ENCODE data around the gene FABP7.

The FABP7 gene

DNA sequence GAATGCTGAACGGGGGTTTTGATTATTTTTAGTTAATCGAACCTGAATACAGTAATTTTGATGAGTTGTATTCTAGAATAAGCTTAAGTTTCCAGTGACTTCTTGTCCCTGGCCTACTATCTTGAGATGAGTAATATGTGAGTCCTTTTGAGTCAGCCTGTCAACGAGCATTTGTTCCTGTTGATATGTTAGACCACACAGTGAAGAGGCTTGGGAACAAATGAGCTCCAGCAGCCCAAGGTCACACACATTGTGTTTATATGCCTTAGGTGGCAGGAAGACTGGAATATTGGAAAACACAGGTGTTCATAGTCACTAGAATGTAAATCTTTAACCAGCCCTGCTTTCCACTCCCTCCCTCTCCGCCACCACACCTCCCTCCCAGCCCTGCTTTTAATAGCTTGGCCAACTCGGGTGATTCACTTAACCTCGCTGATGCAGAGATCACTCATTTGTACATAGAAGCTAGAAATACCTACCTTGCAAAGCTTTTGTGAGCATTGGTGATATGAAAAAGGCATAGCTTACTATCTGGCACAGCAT lies 18.7 kb downstream of the FABP7 start:
- DNase-seq (ENCODE audit: low spot score), result peak; percentile 50

DNA sequence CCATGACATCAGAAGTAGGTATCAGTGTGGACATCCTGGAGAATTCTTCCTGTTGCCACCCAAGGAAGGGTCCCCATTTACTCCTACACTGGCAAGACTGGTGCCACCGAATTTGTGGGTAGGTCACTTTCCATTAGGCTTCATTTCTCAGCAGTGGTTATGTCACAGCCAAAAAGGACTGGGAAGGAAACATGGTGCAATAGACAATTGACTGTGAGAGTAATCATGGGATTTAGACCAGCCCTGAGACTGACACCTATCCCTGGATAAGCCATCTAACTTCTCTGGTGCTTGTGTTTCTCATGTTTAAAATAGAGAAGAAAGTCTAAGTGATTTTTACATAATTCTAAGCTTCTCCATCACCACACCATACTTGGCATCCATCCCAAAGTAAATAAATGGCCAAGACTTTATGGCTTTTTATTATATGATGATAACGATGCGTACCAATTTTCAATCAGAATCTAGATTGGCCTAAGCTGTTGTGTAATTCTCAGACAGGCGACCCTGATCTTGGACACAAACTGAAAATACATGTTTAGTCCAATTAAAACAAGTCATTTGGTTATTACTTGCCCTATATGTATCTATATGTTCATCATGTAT lies 19.7 kb downstream of the FABP7 start:
- DNase-seq (ENCODE audit: low spot score), result no peak

DNA sequence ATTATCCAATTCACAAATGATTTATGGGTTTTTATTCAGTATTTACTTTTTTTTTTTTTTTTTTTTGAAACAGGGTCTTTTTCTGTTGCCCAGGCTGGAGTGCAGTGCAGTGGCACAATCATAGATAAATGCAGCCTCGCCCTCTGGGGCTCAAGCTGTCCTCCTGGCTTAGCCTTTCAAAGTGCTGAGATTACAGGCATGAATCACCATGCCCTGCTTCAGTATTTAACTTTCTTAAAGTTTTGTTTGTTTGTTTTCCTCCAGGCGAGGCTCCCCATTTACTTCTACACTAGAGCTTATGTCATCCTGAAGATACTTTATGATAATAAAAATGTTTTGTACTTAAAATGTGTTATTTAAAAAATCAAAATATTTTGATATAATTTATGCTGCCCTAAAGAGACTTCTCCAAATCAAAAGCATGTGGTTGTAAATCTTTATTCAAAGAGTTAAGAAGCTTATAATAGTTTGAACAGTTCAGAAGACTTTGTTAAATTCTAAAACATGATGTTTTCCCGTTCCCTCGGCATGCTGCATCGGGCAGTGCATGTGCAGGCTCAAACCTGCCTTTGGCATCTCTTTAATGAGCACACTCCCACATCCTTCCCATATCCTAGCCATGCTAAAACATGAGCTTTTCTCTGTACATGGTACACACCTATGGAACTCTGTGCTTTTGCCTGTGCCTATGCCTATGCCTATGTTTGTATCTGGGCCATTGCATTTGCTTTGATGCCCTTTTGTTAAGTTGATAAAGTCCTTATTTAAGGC lies 20.6 kb downstream of the FABP7 start:
- DNase-seq (ENCODE audit: low spot score), result no peak

GRCh38 chr6:122800906-122801305 lies 21.4 kb downstream of the FABP7 start:
- DNase-seq (ENCODE audit: low spot score), result no peak

- no peak for DNase-seq (ENCODE audit: low spot score)
These were observed 21.9 kb downstream of the FABP7 start for GRCh38 chr6:122801397-122801796.

GRCh38 chr6:122803171-122803661 lies 23.7 kb downstream of the FABP7 start:
- DNase-seq (ENCODE audit: low spot score), result no peak

- DNase-seq (ENCODE audit: low spot score), result no peak
These were observed 25.5 kb downstream of the FABP7 start for GRCh38 chr6:122804962-122805485.

DNA sequence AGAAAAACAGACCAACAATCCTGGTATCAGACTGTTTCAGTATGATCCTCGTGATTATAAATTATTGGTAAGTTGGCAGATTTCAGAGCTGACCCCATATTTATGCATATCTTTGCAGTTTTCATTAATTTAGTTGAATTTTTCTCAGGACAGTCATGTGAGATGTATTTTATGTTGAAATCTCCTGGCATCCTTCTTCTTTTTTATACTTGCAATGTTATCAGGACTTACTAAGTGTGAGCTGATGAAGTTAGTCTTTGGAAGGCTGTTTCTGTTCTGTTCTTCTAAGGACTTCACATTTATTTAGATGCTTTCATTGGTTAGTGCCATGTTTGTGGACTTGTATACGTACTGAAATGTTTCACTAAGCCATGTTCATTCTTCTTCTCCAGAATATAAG lies 26.8 kb downstream of the FABP7 start:
- no peak for DNase-seq (ENCODE audit: low spot score)

GRCh38 chr6:122808121-122808885 lies 28.8 kb downstream of the FABP7 start:
- no peak for DNase-seq (ENCODE audit: low spot score)

- DNase-seq (ENCODE audit: low spot score), result no peak
These were observed 29.5 kb downstream of the FABP7 start for GRCh38 chr6:122809001-122809400.

DNA sequence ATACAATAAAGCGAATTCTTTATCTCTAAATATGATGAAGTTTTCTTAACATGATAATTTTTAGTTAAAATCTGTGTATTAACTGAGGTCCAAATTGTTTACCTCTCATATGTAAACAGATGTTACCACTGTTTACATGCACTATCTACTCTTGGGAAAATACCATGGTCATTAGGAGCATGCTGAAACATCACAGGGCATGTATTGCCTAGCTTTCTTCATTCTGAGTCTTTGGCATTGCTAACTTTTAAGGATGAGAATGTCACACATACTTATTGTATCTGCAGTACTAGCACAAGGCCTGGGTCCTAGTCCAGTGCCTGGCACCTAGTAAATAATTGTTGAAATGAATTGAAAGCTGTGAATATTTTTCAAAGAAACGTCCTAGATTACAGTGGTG lies 30.2 kb downstream of the FABP7 start:
- DNase-seq (ENCODE audit: low spot score), result no peak

GRCh38 chr6:122810189-122810588 lies 30.7 kb downstream of the FABP7 start:
- no peak for DNase-seq (ENCODE audit: low spot score)

DNA sequence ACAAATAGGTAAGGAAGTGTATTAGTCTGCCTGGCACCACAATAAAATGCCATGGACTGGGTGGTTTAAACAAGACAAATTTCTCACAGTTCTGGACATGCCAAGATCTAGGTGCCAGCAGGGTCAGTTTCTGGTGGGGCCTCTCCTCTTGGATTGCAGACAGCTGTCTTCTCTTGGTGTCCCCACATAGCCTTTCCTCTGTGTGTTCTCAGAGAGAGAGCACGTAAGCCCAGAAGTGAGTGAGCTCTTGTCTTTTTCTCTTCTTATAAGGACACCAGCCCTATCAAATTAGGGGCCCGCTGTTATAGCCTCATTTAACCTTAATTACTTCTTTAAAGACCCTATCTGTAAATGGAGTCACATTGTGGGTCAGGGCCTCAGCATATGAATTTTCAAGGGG lies 37.8 kb downstream of the FABP7 start:
- no peak for DNase-seq (ENCODE audit: low spot score)

DNA sequence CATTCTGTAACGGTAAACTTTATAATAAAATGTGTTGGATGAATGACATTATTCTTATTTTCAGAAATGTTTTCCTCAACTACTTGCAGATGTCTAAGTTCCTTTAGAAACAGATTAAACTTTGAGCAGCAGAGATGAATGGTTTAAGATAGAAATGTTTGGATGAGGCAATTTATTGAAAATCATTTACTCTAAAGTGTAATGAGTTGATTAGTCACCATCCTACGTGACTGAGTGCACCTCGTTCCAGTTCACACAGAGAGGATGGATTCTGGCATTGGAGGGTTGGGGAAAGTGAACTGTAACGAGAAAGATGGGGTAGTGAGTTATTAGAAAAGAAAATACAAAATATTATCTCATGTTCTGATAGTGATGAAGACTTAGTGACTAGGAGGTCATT lies 38.2 kb downstream of the FABP7 start:
- DNase-seq (ENCODE audit: low spot score), result no peak

- no peak for DNase-seq (ENCODE audit: low spot score)
These were observed 39.4 kb downstream of the FABP7 start for GRCh38 chr6:122818866-122819265.

- no peak for DNase-seq (ENCODE audit: low spot score)
These were observed 41.6 kb downstream of the FABP7 start for GRCh38 chr6:122821095-122821494.

DNA sequence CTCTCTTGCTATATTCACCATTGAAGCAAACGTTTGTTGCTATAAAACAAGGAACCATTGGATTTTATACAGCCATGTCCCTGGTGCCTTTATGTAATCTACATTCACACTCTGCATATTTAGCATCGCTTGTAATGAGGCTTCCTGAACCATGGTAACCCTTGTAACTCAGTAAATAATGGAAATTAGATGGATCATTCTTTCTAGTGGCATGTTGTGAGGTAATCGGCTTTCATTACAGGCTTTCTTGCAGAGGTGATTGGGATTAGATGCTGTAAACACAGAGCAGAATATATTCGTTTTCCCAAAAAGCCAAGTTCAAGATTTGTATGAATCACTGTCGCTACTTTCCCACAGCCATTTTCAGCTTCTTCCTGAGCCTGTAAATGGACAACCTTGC lies 45.6 kb downstream of the FABP7 start:
- no peak for DNase-seq (ENCODE audit: low spot score)

GRCh38 chr6:122829456-122829855 lies 49.9 kb downstream of the FABP7 start:
- no peak for DNase-seq (ENCODE audit: low spot score)

GRCh38 chr6:122831511-122831910 lies 52.0 kb downstream of the FABP7 start:
- DNase-seq (ENCODE audit: low spot score), result no peak

- no peak for DNase-seq (ENCODE audit: low spot score)
These were observed 52.9 kb downstream of the FABP7 start for GRCh38 chr6:122832459-122832858.

GRCh38 chr6:122833021-122833491 lies 53.5 kb downstream of the FABP7 start:
- no peak for DNase-seq (ENCODE audit: low spot score)

Data from SW480 (cell line).